Vagina (tissue), 2 donors: ENCODE measurements around the gene TRMU. TPM values are rescaled to one million over a fixed set of nuclear protein-coding genes. Genes with fewer than 3 reads are reported as not detected.
A peak's percentile ranks its signal among the peaks of the same experiment; 100 is the strongest.

Experiments used
- DNase-seq, 2 donors: peaks; one replicate each; pipeline ENCODE4 v3.0.0-alpha.2; 2017; ENCODE audit errors: extremely low spot score in 2 of 2
- H3K27ac ChIP-seq: fragments of 200-600 bp; sonication (generic); one replicate; pipeline ENCODE4 v1.5.1; 2019
- H3K27me3 ChIP-seq: fragments of 200-600 bp; sonication (generic); one replicate; pipeline ENCODE4 v1.5.1; 2019
- H3K36me3 ChIP-seq, 2 donors: fragments of 200-600 bp; sonication (generic); one replicate each; pipeline ENCODE4 v1.5.1; 2017 to 2019
- H3K4me1 ChIP-seq: fragments of 200-600 bp; sonication (generic); one replicate; pipeline ENCODE4 v1.5.1; 2019
- H3K4me3 ChIP-seq, 2 donors: fragments of 200-600 bp; sonication (generic); 1 replicate in 1 of 2; 2 replicates in 1 of 2; pipeline ENCODE4 v1.5.1; 2016 to 2019
- H3K9me3 ChIP-seq: fragments of 200-600 bp; sonication (generic); one replicate; pipeline ENCODE4 v1.5.1; 2019
- CTCF ChIP-seq, 3 experiments: fragments of 450-650 bp in 2 of 3; fragments of 200-600 bp in 1 of 3; sonication (generic) in 1 of 3; IDR thresholded peaks; one replicate each; pipeline ENCODE4 v1.5.1; 2017 to 2019; ENCODE audit warnings: antibody characterized with exemption in 3 of 3, mild to moderate bottlenecking in 2 of 3, moderate library complexity in 2 of 3
- POLR2A ChIP-seq, 2 donors: fragments of 450-650 bp; IDR thresholded peaks; one replicate each; pipeline ENCODE4 v1.6.1; 2017; ENCODE audit warnings: antibody characterized with exemption in 2 of 2, mild to moderate bottlenecking in 2 of 2, moderate library complexity in 2 of 2
- POLR2AphosphoS5 ChIP-seq, 2 donors: sonication (generic); formaldehyde crosslinking; IDR thresholded peaks; one replicate each; pipeline ENCODE4 v1.9.0; 2017; ENCODE audit warnings: antibody characterized with exemption in 2 of 2, mild to moderate bottlenecking in 2 of 2, low read depth in 1 of 2; ENCODE audit not compliant: insufficient read depth in 1 of 2
- intact Hi-C: fragments of 100-400 bp; cut with DNase I; formaldehyde crosslinking; loops from one replicate; pipeline ENCODE4 v1.15.1; 2023
- total RNA-seq: library from RNA; depleted of rRNA; stranded (reverse); fragments of >200 nt; gene quantifications from one replicate; pipeline ENCODE4 v1.2.3, GENCODE V29; 2016

TRMU gene
- total RNA-seq, 1 donor from 2014 or later: 37.1 TPM

- Histone ChIP-seq H3K4me1 (peaks cover 20% of the 10 kb centered on the region), H3K27ac (peak overlapping the region; percentile 93), H3K9me3 (no peaks in the 10 kb centered on the region), H3K4me3 (peak overlapping the region; percentile 60 to 66), H3K27me3 (no peaks in the 10 kb centered on the region), H3K36me3 (peaks cover 0 to 17% of the 10 kb centered on the region in 2 donors)
- DNase-seq: no peak
- TF ChIP-seq CTCF (IDR thresholded peaks at IDR 0.05) (no peak), POLR2A (IDR thresholded peaks at IDR 0.05) (no peak), POLR2AphosphoS5 (IDR thresholded peaks at IDR 0.05; ENCODE audit: insufficient read depth in 1 of 2, low read depth in 1 of 2) (no peak)
- intact Hi-C loops: loop anchor here (5.0 to 10.0 kb wide), 2 partner anchors 173 to 301 kb away; no protein-coding TSS in a partner anchor
Observed at GRCh38 chr22:46295277-46295971, 40.1 kb upstream of the TRMU start.

DNA sequence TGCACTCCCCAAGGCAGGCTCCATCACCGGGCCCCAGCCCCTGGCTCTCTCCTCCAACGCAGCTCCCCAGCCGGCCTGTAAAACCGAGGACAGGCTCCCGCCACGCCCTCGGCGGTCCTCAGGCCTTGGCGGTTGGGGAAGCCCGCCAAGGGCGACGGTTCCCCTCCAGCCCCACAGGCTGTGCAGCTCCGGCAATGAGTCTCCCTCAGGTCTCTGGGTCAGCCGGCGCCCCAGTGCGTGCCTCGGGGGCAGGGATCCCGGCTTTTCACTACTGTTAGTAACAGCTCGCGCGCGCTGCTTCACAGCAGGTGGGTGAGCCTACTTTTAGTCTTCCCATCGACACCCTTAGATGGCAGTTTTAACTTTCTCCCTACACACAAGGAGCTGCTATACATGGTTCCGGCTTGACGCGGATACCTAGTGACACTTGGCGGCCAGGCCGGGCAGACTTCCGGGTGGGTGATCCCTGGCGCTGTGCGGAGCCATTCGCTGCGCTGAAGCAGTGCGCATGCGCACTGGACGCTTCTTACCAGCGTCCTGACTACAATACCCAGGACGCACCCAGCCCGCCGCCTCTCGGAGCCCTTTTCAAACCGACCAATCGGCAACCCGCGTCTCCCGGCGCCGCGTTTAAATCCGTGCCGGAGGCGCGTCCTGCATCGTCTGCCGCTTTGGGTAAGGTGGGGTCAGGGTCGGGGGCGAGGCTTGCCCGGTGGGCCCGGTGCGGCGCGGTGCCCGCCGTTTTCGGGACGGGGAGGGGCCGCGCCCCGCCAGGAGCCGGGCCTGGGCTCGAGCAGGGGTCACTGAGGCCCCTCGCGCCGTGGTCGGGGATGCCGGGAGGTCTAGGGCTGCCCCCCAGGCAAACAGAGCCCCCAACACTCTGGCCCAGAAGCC lies 39.0 kb upstream of the TRMU start, which contains the start of gene GTSE1:
Gene GTSE1, plus strand, starts transcription at position 614 of the 894 bp plus-strand sequence. CDS start 531 bp downstream, outside the sequence.
- Histone ChIP-seq H3K27ac (peak within 1 kb of the TSS; percentile 93), H3K36me3 (peaks cover 0 to 12% of the 10 kb centered on the region in 2 donors), H3K4me1 (peaks cover 20% of the 10 kb centered on the region), H3K9me3 (no peaks in the 10 kb centered on the region), H3K4me3 (peak within 1 kb of the TSS; percentile 60 to 66), H3K27me3 (no peaks in the 10 kb centered on the region)
- intact Hi-C loops: loop anchor here (5.0 to 10.0 kb wide), 2 partner anchors 174 to 302 kb away; no protein-coding TSS in a partner anchor
- TF ChIP-seq CTCF (IDR thresholded peaks at IDR 0.05) (peak in 1 of 3 experiments; percentile 24), POLR2A (IDR thresholded peaks at IDR 0.05) (no peak), POLR2AphosphoS5 (IDR thresholded peaks at IDR 0.05; ENCODE audit: insufficient read depth in 1 of 2, low read depth in 1 of 2) (peak; percentile 80 to 97)
- peak in 1 of 2 donors; percentile 95 for DNase-seq

- intact Hi-C loops: loop anchor here (5.0 to 10.0 kb wide), 2 partner anchors 175 to 302 kb away; no protein-coding TSS in a partner anchor
- Histone ChIP-seq H3K27me3 (no peaks in the 10 kb centered on the region), H3K27ac (peak overlapping the region; percentile 93), H3K9me3 (no peaks in the 10 kb centered on the region), H3K4me1 (peaks cover 20% of the 10 kb centered on the region), H3K4me3 (peak overlapping the region; percentile 60 to 66), H3K36me3 (peaks cover 0 to 6% of the 10 kb centered on the region in 2 donors)
- DNase-seq: no peak
- no peak for TF ChIP-seq POLR2AphosphoS5 (IDR thresholded peaks at IDR 0.05; ENCODE audit: insufficient read depth in 1 of 2, low read depth in 1 of 2)
Observed at GRCh38 chr22:46297151-46297812, 38.2 kb upstream of the TRMU start.

GRCh38 chr22:46299101-46299500 lies 36.4 kb upstream of the TRMU start:
- no peaks in the 10 kb centered on the region for H3K36me3 ChIP-seq
- intact Hi-C loops: loop anchor here (5.0 to 10.0 kb wide), 2 partner anchors 177 to 304 kb away; no protein-coding TSS in a partner anchor
- no peak overlapping the region for H3K4me3 ChIP-seq
- TF ChIP-seq POLR2AphosphoS5 (IDR thresholded peaks at IDR 0.05; ENCODE audit: insufficient read depth in 1 of 2, low read depth in 1 of 2) (no peak), POLR2A (IDR thresholded peaks at IDR 0.05) (no peak), CTCF (IDR thresholded peaks at IDR 0.05) (no peak)
- no peaks in the 10 kb centered on the region for H3K27me3 ChIP-seq
- no peaks in the 10 kb centered on the region for H3K9me3 ChIP-seq
- no peak overlapping the region for H3K27ac ChIP-seq
- DNase-seq: no peak
- peaks cover 20% of the 10 kb centered on the region for H3K4me1 ChIP-seq

- TF ChIP-seq CTCF (IDR thresholded peaks at IDR 0.05) (no peak), POLR2AphosphoS5 (IDR thresholded peaks at IDR 0.05; ENCODE audit: insufficient read depth in 1 of 2, low read depth in 1 of 2) (no peak), POLR2A (IDR thresholded peaks at IDR 0.05) (no peak)
- H3K4me1 ChIP-seq: peaks cover 18% of the 10 kb centered on the region
- H3K4me3 ChIP-seq: no peak overlapping the region
- DNase-seq: no peak
- H3K36me3 ChIP-seq: no peaks in the 10 kb centered on the region
- H3K9me3 ChIP-seq: no peaks in the 10 kb centered on the region
- H3K27ac ChIP-seq: no peak overlapping the region
- no peaks in the 10 kb centered on the region for H3K27me3 ChIP-seq
- intact Hi-C loops: no loop called here
Observed at GRCh38 chr22:46300491-46300890, 35.0 kb upstream of the TRMU start.
